HepG2 (cell line): ENCODE data around the gene ALB. TPM values are rescaled to one million over a fixed set of nuclear protein-coding genes. Genes with fewer than 3 reads are reported as not detected.

Experiments used
- ARID2 ChIP-seq: sonication (generic); formaldehyde crosslinking; IDR thresholded peaks from 2 replicates; pipeline ENCODE4 v1.8.1; 2022; ENCODE audit warnings: mild to moderate bottlenecking, missing genetic modification reagents, borderline replicate concordance
- CBX5 ChIP-seq: sonication (generic); formaldehyde crosslinking; IDR thresholded peaks from 2 replicates; pipeline ENCODE4 v1.4.0; 2020; ENCODE audit warnings: missing genetic modification reagents, borderline replicate concordance
- CREB1 ChIP-seq, 2 experiments: fragments of 450-650 bp in 1 of 2; IDR thresholded peaks; 2 replicates each; pipeline ENCODE4 v1.6.1; 2016 to 2017; ENCODE audit warnings: control low read depth in 1 of 2, mild to moderate bottlenecking in 1 of 2, missing compliant biosample characterization in 1 of 2, missing genetic modification characterization in 1 of 2
- DBP ChIP-seq: sonication (generic); formaldehyde crosslinking; IDR thresholded peaks from 2 replicates; pipeline ENCODE4 v1.4.0; 2020; ENCODE audit warnings: missing genetic modification reagents; ENCODE audit errors: not compliant biosample characterization
- EHMT2 ChIP-seq: fragments of 200-600 bp; sonication (generic); IDR thresholded peaks from 2 replicates; pipeline ENCODE4 v1.7.0; 2017; ENCODE audit warnings: antibody characterized with exemption, low read depth, low read length, borderline replicate concordance
- HNF1A ChIP-seq, 2 experiments: sonication (generic) in 1 of 2; formaldehyde crosslinking in 1 of 2; IDR thresholded peaks; 2 replicates each; pipeline versions ENCODE4 v1.4.0 to v1.6.1; 2016 to 2020; ENCODE audit warnings: borderline replicate concordance in 1 of 2, low read depth in 1 of 2, mild to moderate bottlenecking in 1 of 2, missing genetic modification reagents in 1 of 2
- HNRNPH1 ChIP-seq: fragments of 200-400 bp; formaldehyde crosslinking; optimal IDR thresholded peaks from 2 replicates; pipeline ENCODE3; 2017; ENCODE audit warnings: mild to moderate bottlenecking, low read depth, low read length
- HOMEZ ChIP-seq: IDR thresholded peaks from 2 replicates; pipeline ENCODE4 v1.6.1; 2016; ENCODE audit warnings: low read depth
- JUND ChIP-seq: sonication (generic); formaldehyde crosslinking; IDR thresholded peaks from 2 replicates; pipeline ENCODE4 v1.8.0; 2022; ENCODE audit warnings: mild to moderate bottlenecking, missing genetic modification reagents
- MXD1 ChIP-seq: sonication (generic); formaldehyde crosslinking; IDR thresholded peaks from 2 replicates; pipeline ENCODE4 v1.4.0; 2020; ENCODE audit warnings: mild to moderate bottlenecking, missing genetic modification reagents
- NFIC ChIP-seq: IDR thresholded peaks from 2 replicates; pipeline ENCODE4 v1.6.1; 2012; ENCODE audit warnings: mild to moderate bottlenecking, low read length, inconsistent platforms
- TOE1 ChIP-seq: sonication (generic); formaldehyde crosslinking; IDR thresholded peaks from 2 replicates; pipeline ENCODE4 v1.4.0; 2020; ENCODE audit warnings: mild to moderate bottlenecking, missing genetic modification reagents
- ZFAT ChIP-seq: sonication (generic); formaldehyde crosslinking; conservative IDR thresholded peaks from 2 replicates; pipeline ENCODE4 v1.8.1; 2023; ENCODE audit warnings: missing genetic modification reagents, inconsistent platforms
- ZFP62 ChIP-seq: sonication (generic); formaldehyde crosslinking; IDR thresholded peaks from 2 replicates; pipeline ENCODE4 v1.4.0; 2020; ENCODE audit warnings: missing genetic modification reagents
- ZGPAT ChIP-seq: IDR thresholded peaks from 2 replicates; pipeline ENCODE4 v1.6.1; 2016; ENCODE audit warnings: mild to moderate bottlenecking
- ZNF282 ChIP-seq: fragments of 450-650 bp; IDR thresholded peaks from 2 replicates; pipeline ENCODE4 v1.6.1; 2018; ENCODE audit not compliant: partially characterized antibody
- ZNF383 ChIP-seq: sonication (generic); formaldehyde crosslinking; IDR thresholded peaks from 2 replicates; pipeline ENCODE4 v1.4.0; 2020; ENCODE audit warnings: missing genetic modification reagents, mild to moderate bottlenecking, borderline replicate concordance
- ZNF550 ChIP-seq: sonication (generic); formaldehyde crosslinking; IDR thresholded peaks from 2 replicates; pipeline ENCODE4 v1.4.0; 2020; ENCODE audit warnings: mild to moderate bottlenecking, missing genetic modification reagents, borderline replicate concordance
- ZNF580 ChIP-seq: IDR thresholded peaks from 2 replicates; pipeline ENCODE4 v1.6.1; 2016; ENCODE audit warnings: low read depth, borderline replicate concordance
- ZNF773 ChIP-seq: sonication (generic); formaldehyde crosslinking; IDR thresholded peaks from 2 replicates; pipeline ENCODE4 v1.4.0; 2020; ENCODE audit warnings: missing genetic modification reagents, borderline replicate concordance
- ZNF788 ChIP-seq: sonication (generic); formaldehyde crosslinking; IDR thresholded peaks from 2 replicates; pipeline ENCODE4 v1.5.0; 2020; ENCODE audit warnings: mild to moderate bottlenecking, missing genetic modification reagents, borderline replicate concordance
- polyA plus RNA-seq, 8 experiments: library from polyadenylated mRNA; depleted of rRNA in 3 of 8; stranded (reverse) in 7 of 8; unstranded in 1 of 8; fragments of >200 nt; fragmentation: Illumina TruSeq in 4 of 8; extraction: Trizol in 4 of 8; gene quantifications; 2 replicates each; pipeline versions ENCODE4 v1.2.1 to v1.2.3, GENCODE V29; 2011 to 2016; ENCODE audit warnings: low read depth in 4 of 8, missing spikeins in 1 of 8, mixed read lengths in 1 of 8; ENCODE audit not compliant: insufficient read depth in 1 of 8
- total RNA-seq, 5 experiments: library from RNA; depleted of rRNA; stranded (reverse); fragments of >200 nt; fragmentation: Illumina TruSeq; extraction: Trizol; gene quantifications; 2 replicates each; pipeline ENCODE4 v1.2.3, GENCODE V29; 2016; ENCODE audit warnings: low read depth in 1 of 5

ALB gene
- total and polyA plus RNA-seq, 2 of the 13 experiments (the other 11 are each of a cell fraction or from before 2014, with no cell fraction given), result 22,259 to 22,625 TPM

- TF ChIP-seq DBP (CRISPR knock-in tag), result no peak
- TF ChIP-seq ZNF788 (CRISPR knock-in tag), result no peak
- TF ChIP-seq CREB1 (IDR thresholded peaks at IDR 0.05), result no peak
- no peak for TF ChIP-seq CREB1 (CRISPR knock-in tag; IDR thresholded peaks at IDR 0.05)
- peak; percentile 53; the same call in 1 of the 2 replicates for TF ChIP-seq HOMEZ (CRISPR knock-in tag)
- TF ChIP-seq ZGPAT (CRISPR knock-in tag), result peak; percentile 63; the same call in 1 of the 2 replicates
- TF ChIP-seq HNRNPH1, result no peak
- TF ChIP-seq ARID2 (CRISPR knock-in tag), result no peak
- no peak for TF ChIP-seq JUND (CRISPR knock-in tag)
- TF ChIP-seq MXD1, result no peak
- TF ChIP-seq ZFP62 (CRISPR knock-in tag), result no peak
- TF ChIP-seq CBX5 (CRISPR knock-in tag), result no peak
- no peak for TF ChIP-seq ZNF773 (CRISPR knock-in tag)
- TF ChIP-seq ZNF282, result no peak
- no peak for TF ChIP-seq ZNF580 (CRISPR knock-in tag)
- TF ChIP-seq TOE1 (CRISPR knock-in tag), result no peak
- TF ChIP-seq HNF1A (IDR thresholded peaks at IDR 0.05; ENCODE audit: low read depth), result 0 out of 2 replicates have a peak, but pooled peaks have one; percentile 34
- no peak for TF ChIP-seq HNF1A (CRISPR knock-in tag; IDR thresholded peaks at IDR 0.05; ENCODE audit: borderline replicate concordance)
- no peak for TF ChIP-seq ZNF383 (CRISPR knock-in tag)
- TF ChIP-seq ZFAT, result no peak
- TF ChIP-seq EHMT2, result no peak
- no peak for TF ChIP-seq ZNF550 (CRISPR knock-in tag)
- TF ChIP-seq NFIC, result peak; percentile 33; the same call in 1 of the 2 replicates
Measured at GRCh38 chr4:73434311-73434710, 30.2 kb downstream of the ALB start (continued).
